IPS DF 4.7 (cell line): Measurements from ENCODE around the gene TSPAN9.

ENCODE experiments used
- DNase-seq: peaks from one replicate; pipeline ENCODE4 v3.0.0-alpha.2; 2013; ENCODE audit warnings: low spot score; ENCODE audit errors: extremely low read depth

Gene TSPAN9

DNA sequence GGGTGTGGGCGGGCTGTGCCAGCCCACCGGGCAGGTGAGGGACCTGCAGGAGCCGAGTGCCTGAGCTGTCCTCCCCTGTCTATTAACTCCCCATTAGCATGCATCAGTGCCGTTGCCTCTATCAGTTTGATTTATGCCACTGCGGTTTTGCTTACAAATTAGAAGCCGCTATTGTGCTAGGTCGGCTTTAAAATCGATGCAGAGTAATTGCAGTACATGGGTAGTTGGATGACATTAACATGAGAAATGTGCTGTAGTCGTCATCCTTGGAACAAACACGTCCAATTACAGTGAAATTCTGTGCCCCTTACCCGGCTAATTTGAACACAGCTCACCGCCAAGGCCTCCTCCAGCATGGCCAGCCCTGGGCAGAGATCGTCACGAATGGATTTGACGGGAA is 145.8 kb downstream of the TSPAN9 start:
- DNase-seq, result no peak

DNA sequence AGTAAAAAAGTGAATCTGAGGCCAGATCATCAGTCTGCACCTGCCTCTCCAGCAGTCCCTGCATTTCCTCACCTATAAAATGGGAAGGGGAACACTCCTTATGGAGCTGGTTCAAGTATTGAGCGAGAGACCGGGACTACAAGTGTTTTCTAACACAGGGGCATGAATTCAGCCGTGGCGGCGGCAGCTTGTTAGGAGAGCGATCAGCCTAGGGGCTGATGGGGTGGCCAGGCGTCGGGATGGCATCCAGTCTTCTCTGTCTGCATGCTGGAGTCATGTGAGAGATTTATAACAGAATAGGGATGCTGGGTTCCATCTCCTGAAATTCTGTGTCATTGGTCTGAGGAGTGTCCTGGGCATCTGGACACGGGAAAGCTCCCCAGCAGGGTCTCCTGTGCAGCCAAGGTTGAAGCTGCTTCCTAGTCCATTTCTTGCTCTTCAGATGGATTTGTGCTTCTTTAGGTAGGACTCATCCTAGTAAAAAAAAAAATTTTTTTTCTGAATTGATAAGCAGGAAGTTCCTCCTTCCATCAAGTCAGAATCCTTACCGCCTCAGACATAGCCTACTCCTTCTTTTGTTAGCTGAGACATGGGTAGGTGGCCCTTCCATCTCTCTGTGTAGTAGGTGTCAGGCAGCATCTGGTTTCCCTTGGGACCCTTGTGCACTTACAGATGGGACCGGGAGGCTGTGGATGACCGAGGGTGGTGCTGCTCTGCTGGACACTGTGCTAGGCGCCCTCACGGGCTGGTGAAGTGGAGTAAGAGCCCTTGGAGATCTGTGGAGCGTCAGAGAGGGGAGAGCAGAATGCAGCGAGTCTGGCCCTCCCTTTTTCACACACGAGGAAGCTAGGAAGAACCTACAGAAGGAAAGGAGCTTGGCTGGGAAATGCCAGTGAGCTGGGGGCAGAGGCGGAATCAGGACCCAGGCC is 146.7 kb downstream of the TSPAN9 start:
- DNase-seq, result no peak

DNA sequence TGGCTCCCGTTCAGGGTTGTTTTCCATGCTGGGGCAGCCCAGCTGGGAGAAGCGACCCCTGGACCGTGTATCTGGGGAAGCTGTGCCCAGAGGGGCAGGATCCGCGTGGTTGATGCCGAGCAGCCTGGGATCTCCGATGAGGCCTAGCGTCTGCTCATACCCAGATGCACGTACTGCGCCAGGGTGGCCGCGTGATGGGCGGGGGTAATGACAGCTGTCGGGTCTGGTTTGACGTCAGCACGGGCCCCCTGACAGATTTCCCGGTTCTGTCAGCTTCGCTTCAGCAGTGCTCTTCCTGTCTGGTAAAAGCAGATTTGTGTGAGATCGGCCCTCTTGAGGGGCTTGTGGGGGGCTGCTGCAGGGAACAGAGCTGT is 147.3 kb downstream of the TSPAN9 start:
- no peak for DNase-seq

DNA sequence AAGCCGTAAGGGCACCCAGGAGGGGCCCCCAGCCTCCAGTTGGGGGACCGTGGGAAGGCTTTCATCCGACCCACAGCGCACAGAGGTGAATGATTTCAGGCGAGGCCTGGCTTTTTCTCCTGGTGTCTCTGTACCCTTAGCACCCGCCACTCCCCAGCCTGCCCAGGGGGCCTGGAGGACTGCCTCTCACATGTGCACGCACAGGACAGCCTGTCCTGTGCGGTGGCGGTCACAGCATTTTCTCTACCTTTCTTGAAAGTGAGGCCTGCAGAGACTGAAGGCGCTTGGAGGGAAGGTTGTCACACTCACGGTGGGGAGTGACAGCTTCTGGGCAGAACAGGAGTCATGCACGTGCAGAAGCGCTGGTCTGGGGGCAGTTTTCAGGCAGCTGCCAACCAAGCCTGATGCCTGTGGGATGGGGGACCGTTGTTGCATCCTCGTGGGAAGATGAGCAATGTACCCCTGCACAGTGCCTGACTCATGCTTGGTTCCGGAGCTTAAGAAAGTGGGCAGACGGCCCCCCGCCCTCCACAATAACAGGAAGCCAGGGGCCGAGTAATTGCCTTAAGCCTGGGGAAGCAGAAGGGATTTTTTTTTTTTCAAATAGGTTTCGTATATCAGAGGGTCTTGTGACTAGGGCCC is 148.1 kb downstream of the TSPAN9 start:
- DNase-seq, result no peak

DNA sequence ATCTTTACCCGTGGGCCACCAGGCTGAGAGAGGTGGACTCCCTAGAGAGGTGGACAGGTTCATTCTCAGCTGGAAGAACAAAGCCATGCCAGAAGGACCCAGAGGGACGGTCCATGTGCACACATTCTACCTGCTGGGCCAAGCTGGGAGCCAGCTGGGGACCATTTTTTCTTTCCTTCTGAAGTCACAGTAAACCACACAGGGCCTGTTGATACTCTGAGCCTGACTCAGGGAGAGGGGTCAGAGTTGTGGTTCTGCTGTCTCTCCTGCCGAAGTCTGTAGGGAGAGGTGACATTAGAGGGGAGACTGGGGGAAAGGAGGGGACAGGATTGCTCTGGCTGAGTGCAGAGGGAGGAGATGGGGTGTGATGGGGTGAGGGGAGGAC is 148.6 kb downstream of the TSPAN9 start:
- no peak for DNase-seq

DNA sequence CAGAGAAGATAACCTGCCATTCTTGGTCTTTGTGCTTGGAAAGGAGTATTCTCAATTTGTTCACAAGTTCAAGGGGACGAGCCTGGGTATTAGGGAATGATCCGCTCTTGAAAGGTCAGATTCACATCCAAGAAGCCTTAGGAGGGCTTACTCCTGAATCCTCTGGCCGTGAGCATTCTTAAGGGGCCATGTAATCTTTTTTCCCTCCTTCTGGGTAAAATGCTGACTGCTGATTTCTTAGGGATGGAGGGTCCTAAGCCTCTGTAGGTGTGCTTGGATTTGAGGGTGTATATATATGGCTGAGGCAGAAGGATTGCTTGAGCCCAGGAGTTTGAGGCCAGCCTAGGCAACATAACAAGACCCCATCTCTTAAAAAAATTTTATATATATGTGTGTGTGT is 149.1 kb downstream of the TSPAN9 start:
- no peak for DNase-seq

DNA sequence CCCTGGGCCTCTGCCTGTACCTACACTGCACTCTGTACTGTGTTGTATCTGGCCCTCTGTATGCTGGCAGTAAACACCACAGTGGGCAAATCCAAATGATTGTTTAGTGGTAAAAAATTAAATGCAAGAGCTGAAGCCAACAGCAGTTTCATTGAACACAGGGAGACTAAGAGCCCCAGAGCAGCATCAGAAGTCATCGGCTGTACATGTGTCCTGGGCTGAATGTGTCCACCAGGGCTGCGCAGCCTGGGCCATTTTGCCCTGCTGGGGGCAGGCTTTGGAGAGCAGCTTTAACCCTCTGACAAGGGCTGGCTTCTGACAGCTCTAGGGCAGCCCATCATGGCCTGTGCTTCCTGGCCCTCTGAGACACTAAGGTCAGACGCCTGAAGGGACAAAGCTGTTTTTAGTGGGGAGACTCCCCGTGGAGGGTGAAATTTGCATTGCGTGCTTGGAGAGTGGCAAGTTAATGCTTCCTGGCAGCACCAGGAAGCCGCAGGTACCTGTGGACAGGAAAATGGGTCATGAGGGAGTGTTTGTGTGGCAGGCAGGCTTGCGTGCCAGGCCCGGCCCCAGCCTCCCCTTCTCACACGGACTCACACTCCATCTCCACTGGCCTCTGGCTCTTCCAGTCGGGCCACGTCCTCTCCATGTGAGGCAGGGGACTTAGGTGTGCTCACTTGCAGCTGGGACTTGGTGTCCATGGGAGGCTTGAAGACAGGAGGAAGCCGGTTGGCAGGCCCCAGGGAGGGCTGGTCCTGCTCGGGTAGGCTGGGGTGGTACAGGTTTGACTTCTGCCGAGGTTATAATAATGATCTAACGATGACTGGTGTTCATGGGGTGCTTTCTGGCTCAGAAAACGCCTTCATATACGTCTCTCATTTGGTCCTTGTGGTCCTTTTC is 150.1 kb downstream of the TSPAN9 start:
- no peak for DNase-seq

DNA sequence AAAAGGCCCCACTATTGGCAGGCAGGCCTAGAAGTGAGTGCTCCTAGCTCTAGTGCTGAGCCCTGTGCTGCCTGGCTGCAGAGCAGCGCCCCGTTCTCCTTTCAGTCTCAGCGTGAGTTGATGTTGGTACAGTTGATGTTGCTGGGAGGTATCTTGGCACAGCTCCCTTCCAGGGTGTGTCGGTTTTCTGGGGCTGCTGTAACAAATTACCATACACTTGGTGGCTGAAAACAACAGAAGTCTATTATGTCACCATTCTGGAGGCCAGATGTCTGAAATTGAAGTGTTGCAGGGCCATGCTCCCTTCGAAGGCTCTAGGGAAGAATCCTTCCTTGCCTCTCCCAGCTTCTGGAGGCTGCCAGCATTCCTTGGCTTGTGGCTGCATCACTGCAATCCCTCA is 151.4 kb downstream of the TSPAN9 start:
- no peak for DNase-seq

DNA sequence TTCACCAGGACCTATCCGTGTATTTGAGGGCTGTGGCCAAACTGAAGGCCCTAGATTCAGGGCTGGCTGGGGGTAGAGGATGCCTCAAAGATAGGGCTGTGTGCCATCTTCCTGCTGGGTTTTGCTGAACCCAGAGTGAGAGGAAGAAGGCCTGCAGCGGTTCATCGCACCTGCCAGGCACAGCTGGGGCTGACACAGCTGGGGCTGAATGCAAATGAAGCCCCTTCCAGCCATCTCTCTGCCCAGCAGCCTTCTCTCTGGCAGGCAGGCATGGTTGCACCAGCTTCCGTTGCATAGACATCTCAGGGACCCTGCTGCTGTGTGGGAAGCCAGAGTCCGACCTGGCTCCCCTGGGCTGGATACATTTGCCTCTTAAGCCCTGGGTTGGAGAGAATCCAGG is 152.4 kb downstream of the TSPAN9 start:
- DNase-seq, result no peak

DNA sequence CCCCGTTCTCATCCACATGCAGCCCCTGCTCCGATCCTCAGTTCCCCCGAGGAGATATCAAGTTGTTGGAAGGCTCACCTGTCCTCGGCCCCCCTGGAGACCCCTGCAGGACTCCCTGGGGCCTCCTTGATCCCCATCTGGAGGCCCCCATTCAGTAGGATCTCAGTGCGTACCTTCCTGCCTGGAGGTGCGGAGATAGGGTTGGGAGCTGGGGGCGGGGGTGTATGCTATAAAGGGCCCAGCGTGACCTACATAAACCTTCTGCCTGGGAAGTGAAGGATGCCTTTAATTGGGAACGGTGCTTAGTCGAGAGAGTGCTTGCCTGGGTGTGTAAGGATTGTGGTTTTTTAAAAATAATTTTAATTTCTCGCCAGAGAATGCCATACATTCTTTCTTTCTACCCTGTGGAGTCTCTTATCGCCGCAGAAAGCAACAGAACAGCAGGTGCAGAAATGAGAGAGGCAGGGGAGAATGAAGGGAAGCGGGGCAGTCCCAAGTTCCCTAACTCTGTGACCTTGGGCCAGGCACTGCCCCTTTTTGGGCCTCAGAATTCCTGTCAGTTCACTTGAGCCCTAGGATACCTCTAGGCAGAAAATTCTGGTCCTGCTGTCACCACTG is 153.7 kb downstream of the TSPAN9 start:
- no peak for DNase-seq

DNA sequence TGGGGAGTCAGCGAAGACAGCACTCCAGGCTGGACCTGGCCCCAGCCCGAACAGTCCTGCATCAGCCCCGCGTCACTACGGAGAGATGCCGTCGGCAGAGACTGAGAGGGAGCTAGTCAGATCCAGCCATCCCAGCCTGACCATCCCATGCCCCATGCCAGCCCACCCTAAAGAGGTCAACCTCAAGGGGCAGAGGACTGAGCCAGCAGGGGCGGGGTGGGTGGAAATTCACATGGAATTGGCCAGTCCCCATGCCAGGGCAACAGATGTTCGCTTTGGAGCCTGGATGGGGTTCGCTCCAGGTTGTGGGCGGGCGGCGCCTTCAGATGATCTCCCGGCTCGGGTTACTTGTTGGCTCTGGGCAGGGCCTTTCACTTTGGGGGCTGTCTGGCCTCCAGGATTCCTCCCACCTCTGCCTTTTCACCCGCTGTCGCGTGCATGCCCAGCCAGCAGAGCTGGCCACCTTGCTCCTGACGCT is 154.3 kb downstream of the TSPAN9 start:
- no peak for DNase-seq

DNA sequence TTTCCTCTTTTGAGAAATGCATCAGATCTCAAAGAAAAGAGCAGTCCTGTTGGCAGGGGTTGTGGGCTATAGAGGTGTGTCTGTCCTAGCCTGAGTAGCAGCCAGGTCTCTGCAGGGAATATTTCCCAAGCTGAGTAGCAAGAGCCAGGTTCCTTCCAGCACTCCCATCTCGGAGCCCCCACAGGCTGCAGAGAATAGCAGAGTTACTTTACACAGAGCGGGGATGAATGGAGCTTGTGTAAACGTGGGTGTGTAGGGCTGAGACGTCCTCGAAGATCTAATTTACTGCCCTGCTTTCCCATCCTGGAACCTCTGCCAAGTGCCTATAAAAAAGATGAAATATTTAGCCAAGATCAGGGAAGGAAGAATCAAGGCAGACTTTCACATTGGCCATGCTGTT is 156.6 kb downstream of the TSPAN9 start:
- DNase-seq, result no peak

DNA sequence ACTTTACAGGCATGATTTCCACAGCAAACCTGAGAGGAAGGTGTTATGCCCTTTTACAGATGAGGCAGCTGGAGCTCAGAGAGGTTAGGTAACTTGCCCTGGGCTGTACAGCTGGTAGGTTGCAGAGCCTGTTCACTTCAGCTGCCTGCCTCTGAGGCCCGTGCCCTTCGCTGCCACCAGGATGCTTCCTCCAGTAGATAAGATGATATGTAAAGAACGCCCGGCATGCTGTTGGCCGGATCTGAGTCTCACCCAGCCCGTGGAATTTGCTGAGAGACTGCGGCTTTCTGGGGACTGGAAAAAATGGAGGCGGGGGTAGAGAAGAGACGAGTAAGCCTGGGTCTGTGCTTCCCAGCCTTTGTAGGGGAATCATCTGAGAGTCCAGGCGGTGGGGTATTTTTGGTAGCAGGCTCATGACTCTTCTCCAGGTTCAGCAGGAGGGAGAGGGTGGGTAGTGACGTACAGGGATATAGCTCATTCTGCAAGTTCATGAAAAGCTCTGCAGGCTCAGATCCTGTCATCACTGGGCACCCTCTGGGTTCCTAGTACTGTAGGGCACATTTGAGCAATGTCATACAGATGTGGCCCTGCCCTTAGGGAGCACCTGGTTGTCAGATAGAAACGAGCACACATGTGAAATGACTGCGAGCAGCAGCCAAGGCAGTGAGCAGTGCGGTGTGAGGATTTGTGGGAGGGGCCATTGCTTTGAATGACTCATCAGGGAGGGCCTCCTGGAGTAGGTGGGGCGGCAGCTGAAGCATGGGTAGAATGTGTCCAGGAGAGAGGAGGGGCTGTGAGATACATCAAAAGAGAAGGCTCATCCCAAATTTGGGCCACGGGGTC is 159.4 kb downstream of the TSPAN9 start:
- DNase-seq, result no peak

DNA sequence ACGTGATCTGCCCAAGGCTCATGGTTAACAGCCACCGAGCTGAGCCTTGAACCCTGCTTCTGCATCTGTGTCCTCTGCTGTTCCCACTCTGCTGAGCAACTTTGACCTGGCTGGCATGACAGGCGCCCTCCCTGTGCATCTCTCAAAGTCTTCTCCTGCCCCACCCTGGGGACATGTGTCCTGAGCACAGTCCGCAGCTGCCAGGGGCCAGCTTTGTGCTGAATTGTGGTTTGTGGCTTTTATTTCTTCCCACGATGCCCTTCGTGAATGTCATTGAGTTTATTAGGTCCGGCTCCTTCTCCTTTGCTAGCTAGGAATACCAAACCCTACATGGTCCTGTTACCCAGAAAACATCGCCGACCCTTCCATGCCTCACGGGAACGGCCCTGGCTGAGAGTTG is 161.0 kb downstream of the TSPAN9 start:
- no peak for DNase-seq

DNA sequence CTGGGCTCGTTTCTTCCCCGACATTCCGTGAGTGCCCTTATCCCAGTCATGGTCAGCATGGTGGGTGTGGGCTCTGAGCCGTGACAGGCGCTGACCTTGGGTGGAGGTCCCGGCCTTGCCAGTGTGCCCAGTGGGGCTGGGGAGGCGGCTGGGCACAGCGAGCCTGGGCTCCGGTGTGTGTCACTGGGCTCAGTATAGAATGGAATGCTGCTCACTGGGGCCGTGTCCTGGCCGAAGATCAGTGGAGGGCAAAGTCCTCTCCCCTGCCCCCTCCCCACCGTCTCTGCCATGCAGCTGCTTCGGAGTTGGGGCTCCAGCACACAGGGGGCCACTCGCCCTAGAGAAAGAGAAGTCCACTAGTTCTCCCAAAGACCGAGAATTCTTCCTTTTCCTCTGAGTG is 164.4 kb downstream of the TSPAN9 start:
- DNase-seq, result no peak

DNA sequence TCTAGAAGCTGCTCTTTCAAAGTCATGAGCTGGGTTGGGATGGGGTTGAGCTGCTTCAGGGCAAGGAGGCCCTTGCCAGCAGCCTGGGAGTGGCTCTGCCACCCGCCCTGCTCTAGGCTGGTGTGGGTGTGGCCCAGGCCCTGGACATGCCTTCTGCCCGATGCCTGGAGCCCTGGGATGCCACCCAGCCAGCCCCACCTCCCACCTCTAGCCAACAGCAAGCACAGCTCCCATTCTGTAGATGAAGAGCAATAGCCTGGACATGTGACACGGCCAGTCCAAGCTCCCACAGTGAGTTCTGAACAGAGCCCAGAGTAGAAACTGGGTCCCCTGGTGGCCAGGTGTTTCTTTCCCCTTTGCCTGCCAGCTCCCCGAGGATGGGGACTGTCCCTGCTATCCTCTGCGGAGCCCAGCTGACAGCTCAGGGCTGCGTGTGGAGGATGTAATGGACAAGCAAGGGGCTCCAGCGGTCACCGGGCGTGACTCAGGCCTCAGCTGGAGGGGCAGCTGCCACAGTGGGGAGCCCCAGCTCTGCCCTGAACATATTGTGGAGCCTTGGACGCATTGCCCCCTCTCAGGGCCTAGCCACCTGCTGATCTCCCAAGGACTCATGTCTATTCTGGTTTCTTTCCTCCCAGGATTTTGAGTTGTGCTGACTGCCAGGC is 165.2 kb downstream of the TSPAN9 start:
- no peak for DNase-seq

DNA sequence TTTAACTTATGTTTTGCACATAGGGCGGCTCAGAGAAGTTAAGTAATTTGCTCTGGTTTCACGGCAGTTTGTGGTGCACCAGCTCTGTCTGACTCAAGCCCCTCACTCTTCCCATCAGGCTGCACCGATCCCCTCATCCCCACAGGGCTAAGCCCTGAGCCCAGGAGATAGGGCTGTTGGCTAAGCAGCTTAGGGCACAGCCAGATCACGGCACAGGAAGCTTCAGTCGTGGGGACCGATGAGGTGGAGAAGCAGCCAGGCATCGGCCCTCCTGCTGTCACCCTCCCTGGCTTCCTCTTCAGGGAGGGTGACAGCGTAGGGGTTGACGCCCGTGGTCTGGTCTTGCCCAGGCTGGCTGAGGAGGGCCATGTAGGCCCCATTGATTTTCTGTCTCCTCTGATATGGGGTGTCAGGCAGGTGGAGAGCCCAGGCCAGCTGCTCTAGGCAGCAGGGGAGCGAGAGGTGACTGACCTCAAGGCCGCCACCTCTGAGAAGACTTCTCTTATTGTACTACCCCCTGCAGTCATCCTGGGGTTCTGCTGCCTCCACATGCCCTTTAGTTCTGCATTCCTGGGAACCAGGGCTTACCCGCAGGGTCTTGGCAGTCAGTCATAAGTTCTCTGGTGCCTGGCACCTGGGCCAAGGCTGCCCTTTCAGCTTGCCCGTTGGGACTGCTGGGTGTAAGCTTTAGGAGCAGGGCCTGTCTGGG is 166.4 kb downstream of the TSPAN9 start:
- DNase-seq, result no peak

DNA sequence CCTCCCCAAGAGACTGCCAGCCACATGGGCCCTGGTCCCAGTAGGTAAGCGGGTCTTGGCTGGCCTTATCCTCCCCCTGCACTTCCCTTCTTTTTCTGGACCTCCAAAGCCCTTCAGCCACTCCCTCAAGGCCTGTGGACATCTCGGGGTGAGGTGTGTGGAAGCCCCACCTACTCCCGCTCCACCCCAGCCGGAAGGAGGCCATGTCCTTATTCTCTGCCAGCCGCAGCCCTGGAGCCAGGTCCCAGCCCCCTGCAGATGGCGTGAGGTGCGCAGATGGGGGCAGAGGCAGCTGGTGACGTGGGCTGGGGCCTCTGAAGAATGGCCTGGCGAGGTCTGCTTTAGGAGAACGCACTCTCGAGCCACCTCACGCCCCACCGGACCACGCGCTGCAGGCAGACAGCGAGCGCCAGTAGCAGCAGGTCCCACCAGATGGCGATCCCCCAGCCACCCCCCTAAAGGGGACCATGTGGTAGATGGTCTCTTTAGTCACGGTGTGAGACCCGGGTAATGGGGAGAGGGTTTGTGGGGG is 167.1 kb downstream of the TSPAN9 start:
- no peak for DNase-seq

DNA sequence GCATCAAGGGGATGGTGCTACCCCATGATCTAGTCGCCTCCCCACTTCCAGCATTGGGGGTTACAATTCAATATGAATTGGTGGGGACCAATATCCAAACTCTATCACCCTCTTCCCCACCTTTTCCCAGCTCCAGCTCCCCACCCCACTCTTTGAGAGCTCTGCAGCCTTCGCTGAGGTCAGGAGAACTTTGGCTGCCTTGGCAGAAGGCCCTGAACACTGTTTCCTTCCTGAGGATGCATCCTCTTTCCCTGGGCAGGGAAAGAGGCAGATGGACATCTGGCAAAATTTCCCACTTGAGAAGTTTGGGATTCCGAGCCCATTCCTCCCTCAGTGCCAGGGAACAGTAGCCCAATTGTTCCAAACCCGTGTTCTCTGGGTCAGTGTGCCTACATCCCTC is 169.1 kb downstream of the TSPAN9 start:
- no peak for DNase-seq
